Smooth muscle cell (in vitro differentiated cells): ENCODE measurements around the gene SF1. TPM values are rescaled to one million over a fixed set of nuclear protein-coding genes. Genes with fewer than 3 reads are reported as not detected.

ENCODE experiments used
- DNase-seq: peaks from one replicate; lab custom pipeline; 2025; ENCODE audit not compliant: unreplicated experiment; lab: John Stamatoyannopoulos, UW
- H2AFZ ChIP-seq: fragments of 200-600 bp; sonication (generic); 2 replicates; pipeline ENCODE4 v1.6.0; 2016; ENCODE audit warnings: antibody characterized with exemption, low read depth, mild to moderate bottlenecking
- H3F3A ChIP-seq: fragments of 200-600 bp; sonication (generic); 2 replicates; pipeline ENCODE4 v1.6.0; 2017; ENCODE audit warnings: antibody characterized with exemption, low read depth
- H3K27ac ChIP-seq: fragments of 200-600 bp; sonication (generic); 2 replicates; pipeline ENCODE4 v1.5.1; 2016; ENCODE audit warnings: low read depth, mild to moderate bottlenecking
- H3K27me3 ChIP-seq: fragments of 200-600 bp; sonication (generic); 2 replicates; pipeline ENCODE4 v1.6.1; 2016; ENCODE audit warnings: low read depth, mild to moderate bottlenecking
- H3K36me3 ChIP-seq: fragments of 200-600 bp; sonication (generic); 2 replicates; pipeline ENCODE4 v1.5.1; 2016; ENCODE audit warnings: low read depth
- H3K4me1 ChIP-seq: fragments of 200-600 bp; sonication (generic); 2 replicates; pipeline ENCODE4 v1.5.1; 2016; ENCODE audit warnings: low read depth
- H3K4me2 ChIP-seq: fragments of 200-600 bp; sonication (generic); 2 replicates; pipeline ENCODE4 v1.6.0; 2016; ENCODE audit warnings: mild to moderate bottlenecking
- H3K4me3 ChIP-seq: fragments of 200-600 bp; sonication (generic); 2 replicates; pipeline ENCODE4 v1.5.1; 2016; ENCODE audit warnings: mild to moderate bottlenecking
- H3K79me2 ChIP-seq: fragments of 200-600 bp; sonication (generic); 2 replicates; pipeline ENCODE4 v1.6.0; 2016; ENCODE audit warnings: low read depth, mild to moderate bottlenecking
- H3K9ac ChIP-seq: fragments of 200-600 bp; sonication (generic); 2 replicates; pipeline ENCODE4 v1.6.0; 2016; ENCODE audit warnings: low read depth
- H3K9me3 ChIP-seq: fragments of 200-600 bp; sonication (generic); replicated peaks from 2 replicates; pipeline ENCODE4 v1.5.1; 2016; ENCODE audit warnings: low read depth
- H4K20me1 ChIP-seq: fragments of 200-600 bp; sonication (generic); 2 replicates; pipeline ENCODE4 v1.6.0; 2016; ENCODE audit warnings: low read depth
- whole genome bisulfite sequencing: methylation state at CpG from one replicate; pipeline ENCODE4 v1.1.7; 2016; ENCODE audit warnings: low lambda C conversion rate; 5-methylcytosine and 5-hydroxymethylcytosine counted together
- polyA plus RNA-seq: library from polyadenylated mRNA; unstranded; fragments of >200 nt; fragmentation: Nextera tagmentation; extraction: Ambion mirVana; gene quantifications from 2 replicates; pipeline ENCODE4 v1.2.1, GENCODE V29; 2016
- total RNA-seq: library from RNA; depleted of rRNA; stranded (reverse); fragments of >200 nt; gene quantifications from 2 replicates; pipeline ENCODE4 v1.2.3, GENCODE V29; 2014
- TF ChIP-seq, protein P1 (sequence below): fragments of 200-600 bp; sonication (generic); IDR thresholded peaks from 2 replicates; pipeline ENCODE4 v1.5.1; 2017; ENCODE audit warnings: borderline replicate concordance, mild to moderate bottlenecking, antibody characterized with exemption; ENCODE audit not compliant: insufficient read depth, poor library complexity, severe bottlenecking

The SF1 gene
- total and polyA plus RNA-seq, 2 experiments from 2014 or later = 84.2 to 115 TPM

- Histone ChIP-seq H2AFZ (no peak overlapping the region), H3K9ac (no peak overlapping the region), H3K4me2 (no peak overlapping the region), H3K4me1 (no peaks in the 10 kb centered on the region), H3K4me3 (no peak overlapping the region), H3F3A (no peaks in the 10 kb centered on the region), H4K20me1 (no peaks in the 10 kb centered on the region), H3K36me3 (no peaks in the 10 kb centered on the region), H3K9me3 (no peaks in the 10 kb centered on the region), H3K27ac (no peak overlapping the region), H3K27me3 (no peaks in the 10 kb centered on the region), H3K79me2 (no peaks in the 10 kb centered on the region)
- no peak for DNase-seq
- TF ChIP-seq, protein P1, sequence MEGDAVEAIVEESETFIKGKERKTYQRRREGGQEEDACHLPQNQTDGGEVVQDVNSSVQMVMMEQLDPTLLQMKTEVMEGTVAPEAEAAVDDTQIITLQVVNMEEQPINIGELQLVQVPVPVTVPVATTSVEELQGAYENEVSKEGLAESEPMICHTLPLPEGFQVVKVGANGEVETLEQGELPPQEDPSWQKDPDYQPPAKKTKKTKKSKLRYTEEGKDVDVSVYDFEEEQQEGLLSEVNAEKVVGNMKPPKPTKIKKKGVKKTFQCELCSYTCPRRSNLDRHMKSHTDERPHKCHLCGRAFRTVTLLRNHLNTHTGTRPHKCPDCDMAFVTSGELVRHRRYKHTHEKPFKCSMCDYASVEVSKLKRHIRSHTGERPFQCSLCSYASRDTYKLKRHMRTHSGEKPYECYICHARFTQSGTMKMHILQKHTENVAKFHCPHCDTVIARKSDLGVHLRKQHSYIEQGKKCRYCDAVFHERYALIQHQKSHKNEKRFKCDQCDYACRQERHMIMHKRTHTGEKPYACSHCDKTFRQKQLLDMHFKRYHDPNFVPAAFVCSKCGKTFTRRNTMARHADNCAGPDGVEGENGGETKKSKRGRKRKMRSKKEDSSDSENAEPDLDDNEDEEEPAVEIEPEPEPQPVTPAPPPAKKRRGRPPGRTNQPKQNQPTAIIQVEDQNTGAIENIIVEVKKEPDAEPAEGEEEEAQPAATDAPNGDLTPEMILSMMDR = no peak
- 96% methylated on average over 7 of the region's 7 CpGs for WGBS
Observed at GRCh38 chr11:64753019-64753379, 25.3 kb downstream of the SF1 start.

DNA sequence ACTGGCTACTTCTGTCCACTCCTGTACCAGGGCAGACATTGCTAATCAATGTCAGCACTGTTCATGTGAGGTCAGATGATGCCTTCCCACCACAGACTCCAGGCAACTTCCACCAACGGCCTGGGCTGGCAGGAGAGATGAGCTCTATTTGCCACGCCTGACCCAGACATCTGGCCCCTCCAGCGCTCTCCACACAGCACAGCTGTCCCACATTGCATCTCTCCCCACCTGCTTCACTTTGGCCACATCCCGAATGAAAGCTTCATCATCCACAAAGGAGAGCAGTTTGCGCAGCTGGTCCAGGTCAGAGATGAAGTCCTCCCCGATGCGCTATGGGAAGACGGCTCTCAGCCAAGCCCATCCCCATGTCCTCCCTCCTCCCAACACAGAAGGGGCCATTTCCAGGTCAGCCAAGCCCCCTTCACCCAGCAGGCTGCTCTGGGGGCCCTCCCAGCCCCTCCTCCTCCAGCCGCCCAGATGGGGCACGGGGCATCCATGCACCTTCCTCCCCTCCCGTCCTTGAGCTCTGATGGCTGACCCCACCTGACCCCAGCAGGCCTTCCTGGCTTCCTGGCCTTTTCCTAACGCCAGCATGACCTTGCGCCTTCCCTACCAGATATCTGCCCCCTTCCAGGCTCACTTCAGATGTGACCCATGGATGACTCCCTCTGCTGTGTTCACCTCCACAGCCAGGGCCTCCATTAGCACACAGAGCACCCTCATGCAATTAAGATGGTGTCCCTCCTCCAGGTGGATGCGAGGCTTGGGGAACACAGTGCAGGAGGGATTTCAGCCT lies 26.0 kb downstream of the SF1 start:
- H4K20me1 ChIP-seq = no peaks in the 10 kb centered on the region
- H3K27ac ChIP-seq = no peak overlapping the region
- no peak overlapping the region for H3K4me2 ChIP-seq
- no peaks in the 10 kb centered on the region for H3K27me3 ChIP-seq
- no peaks in the 10 kb centered on the region for H3K9me3 ChIP-seq
- H3K4me3 ChIP-seq = no peak overlapping the region
- no peaks in the 10 kb centered on the region for H3F3A ChIP-seq
- no peaks in the 10 kb centered on the region for H3K36me3 ChIP-seq
- H3K4me1 ChIP-seq = no peaks in the 10 kb centered on the region
- H2AFZ ChIP-seq = no peak overlapping the region
- TF ChIP-seq, protein P1 = no peak
- no peak overlapping the region for H3K9ac ChIP-seq
- DNase-seq = no peak
- WGBS = 94% methylated on average over 14 of the region's 14 CpGs
- H3K79me2 ChIP-seq = no peaks in the 10 kb centered on the region

GRCh38 chr11:64751580-64751979 lies 26.8 kb downstream of the SF1 start:
- Histone ChIP-seq H3K36me3 (no peaks in the 10 kb centered on the region), H3K4me2 (no peak overlapping the region), H3K9ac (no peak overlapping the region), H3K9me3 (no peaks in the 10 kb centered on the region), H3K27ac (no peak overlapping the region), H3K4me3 (no peak overlapping the region), H3K27me3 (no peaks in the 10 kb centered on the region), H4K20me1 (no peaks in the 10 kb centered on the region), H3K4me1 (no peaks in the 10 kb centered on the region), H2AFZ (no peak overlapping the region), H3F3A (no peaks in the 10 kb centered on the region), H3K79me2 (no peaks in the 10 kb centered on the region)
- no peak for DNase-seq
- WGBS = 95% methylated on average over 9 of the region's 9 CpGs
- TF ChIP-seq, protein P1 = no peak

- H3K27ac ChIP-seq = no peak overlapping the region
- H2AFZ ChIP-seq = no peak overlapping the region
- no peak overlapping the region for H3K4me3 ChIP-seq
- no peaks in the 10 kb centered on the region for H3K4me1 ChIP-seq
- H3K36me3 ChIP-seq = no peaks in the 10 kb centered on the region
- TF ChIP-seq, protein P1 = no peak
- no peaks in the 10 kb centered on the region for H3K27me3 ChIP-seq
- WGBS = 93% methylated on average over 9 of the region's 9 CpGs
- no peaks in the 10 kb centered on the region for H3K79me2 ChIP-seq
- H4K20me1 ChIP-seq = no peaks in the 10 kb centered on the region
- DNase-seq = no peak
- no peaks in the 10 kb centered on the region for H3F3A ChIP-seq
- no peaks in the 10 kb centered on the region for H3K9me3 ChIP-seq
- H3K9ac ChIP-seq = no peak overlapping the region
- no peak overlapping the region for H3K4me2 ChIP-seq
Observed at GRCh38 chr11:64751136-64751535, 27.2 kb downstream of the SF1 start.
